SK-N-MC (cell line): Measurements from ENCODE around the gene ITPR3.

Source experiments
- EZH2 ChIP-seq: fragments of 200-600 bp; sonication (generic); IDR thresholded peaks from one replicate; pipeline ENCODE4 v1.6.1; 2017; ENCODE audit warnings: antibody characterized with exemption
- FOXP2 ChIP-seq: optimal IDR thresholded peaks from 2 replicates; pipeline ENCODE3; 2011; ENCODE audit warnings: mild to moderate bottlenecking, moderate library complexity; ENCODE audit not compliant: insufficient read depth; ENCODE audit errors: extremely low read length, control extremely low read depth
- POLR2AphosphoS5 ChIP-seq: IDR thresholded peaks from 2 replicates; pipeline ENCODE4 v1.6.1; 2012; ENCODE audit warnings: mild to moderate bottlenecking, low read depth, low read length, borderline replicate concordance

- TF ChIP-seq EZH2 (no peak), FOXP2 (no peak), POLR2AphosphoS5 (no peak)
Measured at GRCh38 chr6:33624856-33625255, 3.7 kb downstream of the ITPR3 start.
